ENCODE data around the gene SRCAP.

SRCAP gene

DNA sequence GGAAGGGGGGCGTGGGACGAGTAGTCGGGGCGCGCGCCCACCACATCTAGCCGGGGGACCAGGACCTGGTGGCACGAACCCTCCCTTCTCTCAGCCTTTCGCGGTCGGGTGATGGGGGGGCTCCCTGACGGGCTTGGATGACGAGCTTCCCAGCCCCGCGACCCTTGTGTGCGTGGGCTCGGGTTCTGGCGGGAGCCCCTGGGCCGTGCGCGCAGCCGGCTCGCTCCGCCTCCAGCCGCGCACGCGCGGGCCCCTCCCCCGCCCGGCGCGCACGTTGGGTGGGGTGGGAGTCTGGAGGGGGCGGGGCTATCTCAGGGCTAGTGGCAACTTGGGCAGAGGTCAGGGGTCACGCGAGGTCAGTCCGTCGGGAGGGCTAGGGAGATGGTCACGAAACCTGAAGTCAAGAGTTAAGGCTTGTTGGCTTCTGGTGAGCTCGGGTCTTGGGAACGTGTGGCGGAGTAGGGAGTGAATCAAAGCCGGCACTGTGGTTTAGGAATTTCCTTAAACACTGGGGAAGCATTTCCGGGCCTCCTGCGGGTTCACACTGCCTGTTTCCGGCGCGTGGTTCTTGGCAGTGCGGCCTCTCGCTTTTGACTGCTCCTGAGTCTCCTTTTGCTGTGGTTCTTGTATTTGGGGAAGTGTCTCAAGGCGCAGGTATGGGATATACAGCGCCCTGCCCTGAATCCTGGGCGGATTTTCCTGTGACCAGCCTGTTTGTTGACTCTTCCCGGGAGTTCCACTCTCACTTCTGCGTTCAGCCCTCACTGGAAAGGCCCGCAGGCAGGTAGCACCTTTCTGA, at the start of gene SRCAP:
Gene SRCAP (plus strand): TSS at position 356 of the 799 bp plus-strand sequence. CDS start 1,654 bp downstream, outside the sequence.
- DNase-seq (ENCODE audit: extremely low read depth in 1 of 2, low read depth in 1 of 2), result peak; percentile 79 to 84

DNA sequence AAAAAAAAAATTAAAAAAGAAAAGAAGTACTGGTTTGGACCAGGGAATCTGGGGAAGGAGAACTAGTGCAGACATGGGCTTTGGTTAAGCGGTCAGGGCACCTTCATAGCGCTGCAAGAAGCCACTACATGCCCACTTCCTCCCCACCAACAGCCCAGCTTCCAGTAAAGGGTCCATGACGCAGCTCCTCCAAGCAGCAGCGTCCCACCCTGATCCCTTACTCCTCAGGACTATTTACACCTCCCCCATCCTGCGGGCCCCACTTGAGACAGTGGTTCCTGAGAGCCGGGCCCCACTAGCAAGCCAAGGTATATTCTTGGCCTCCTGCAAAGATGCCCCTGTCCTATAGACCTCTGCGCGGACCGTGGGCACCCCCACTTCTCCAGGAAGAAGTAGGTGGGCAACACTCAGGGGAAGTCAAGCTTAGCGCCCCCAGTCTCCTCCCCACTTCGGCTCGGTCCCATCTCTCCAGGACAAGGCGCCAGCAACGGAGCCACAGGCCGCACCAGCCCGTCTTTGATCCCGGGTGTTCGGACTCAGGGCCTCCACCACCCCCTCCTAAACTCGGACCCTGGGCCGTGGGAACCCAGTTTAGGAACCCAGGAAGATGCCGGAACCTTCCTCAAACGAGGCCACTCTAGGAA, 49.1 kb upstream of the SRCAP start:
- DNase-seq (ENCODE audit: extremely low read depth in 1 of 2, low read depth in 1 of 2), result peak in 1 of 2 donors; percentile 39

GRCh38 chr16:30650369-30651123, 48.4 kb upstream of the SRCAP start, which contains the start of gene PRR14:
Gene PRR14 (plus strand): TSS chr16:30650960. CDS start chr16:30651646, 686 bp downstream.
- DNase-seq (ENCODE audit: extremely low read depth in 1 of 2, low read depth in 1 of 2), result peak; percentile 96 to 99

- peak; percentile 60 to 70 for DNase-seq (ENCODE audit: extremely low read depth in 1 of 2, low read depth in 1 of 2)
Observed at GRCh38 chr16:30651124-30652004, 47.6 kb upstream of the SRCAP start.

GRCh38 chr16:30652005-30652296, 47.0 kb upstream of the SRCAP start:
- DNase-seq (ENCODE audit: extremely low read depth in 1 of 2, low read depth in 1 of 2), result no peak

DNA sequence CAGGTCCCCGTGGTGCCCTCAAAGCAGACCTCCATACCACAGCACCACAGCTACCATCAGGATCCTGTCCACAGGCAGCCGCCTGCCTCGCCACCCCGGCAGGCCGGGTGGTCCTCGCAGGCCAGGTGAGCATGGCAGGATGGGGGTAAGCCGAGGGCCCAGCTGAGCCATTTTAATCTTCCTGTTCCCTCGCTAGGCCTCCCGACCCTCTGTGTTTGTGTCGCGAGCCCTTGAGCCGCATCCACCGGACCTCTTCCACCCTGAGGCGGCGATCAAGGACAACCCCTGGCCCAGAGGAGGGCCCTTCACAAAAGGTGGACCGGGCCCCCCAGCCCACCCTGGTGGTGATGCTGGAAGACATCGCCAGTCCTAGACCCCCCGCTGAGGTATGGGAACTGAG, 46.3 kb upstream of the SRCAP start:
- DNase-seq (ENCODE audit: extremely low read depth in 1 of 2, low read depth in 1 of 2), result no peak

DNA sequence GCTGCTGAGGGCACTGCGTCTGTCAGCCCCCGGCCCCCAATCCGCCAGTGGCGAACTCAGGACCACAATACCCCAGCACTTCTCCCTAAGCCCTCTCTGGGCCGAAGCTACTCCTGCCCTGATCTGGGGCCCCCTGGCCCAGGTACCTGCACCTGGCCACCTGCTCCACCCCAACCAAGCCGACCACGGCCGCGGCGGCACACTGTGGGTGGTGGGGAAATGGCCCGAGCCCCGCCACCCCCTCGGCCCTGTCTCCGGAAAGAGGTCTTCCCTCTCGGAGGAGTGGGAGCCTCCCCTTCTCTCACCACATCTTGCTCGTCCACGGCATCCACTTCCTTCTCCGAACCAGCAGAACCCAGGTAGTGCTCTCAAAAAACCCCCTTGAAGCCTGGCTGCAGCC, 44.1 kb upstream of the SRCAP start:
- DNase-seq (ENCODE audit: extremely low read depth in 1 of 2, low read depth in 1 of 2), result no peak

DNA sequence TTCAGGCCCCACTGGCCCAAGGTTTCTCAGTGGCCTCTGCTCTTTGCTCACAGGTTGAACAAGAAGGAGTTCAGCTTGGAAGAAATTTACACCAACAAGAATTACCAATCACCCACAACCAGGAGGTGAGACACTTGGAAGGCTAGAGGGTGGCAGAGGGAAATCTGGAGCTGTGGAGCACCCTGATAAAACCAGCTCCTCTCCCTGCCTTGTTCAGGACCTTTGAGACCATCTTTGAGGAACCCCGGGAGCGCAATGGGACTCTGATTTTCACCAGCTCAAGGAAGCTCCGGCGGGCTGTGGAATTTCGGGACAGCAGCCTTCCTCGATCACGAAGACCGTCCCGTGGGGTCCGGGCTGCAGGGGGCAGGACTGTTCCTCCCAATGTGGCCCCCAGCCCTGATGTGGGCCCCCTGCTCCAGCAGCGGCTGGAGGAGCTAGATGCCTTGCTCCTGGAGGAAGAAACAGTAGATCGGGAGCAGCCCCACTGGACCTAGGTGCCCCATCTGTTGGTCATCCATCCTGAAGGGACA, 43.1 kb upstream of the SRCAP start:
- DNase-seq (ENCODE audit: extremely low read depth in 1 of 2, low read depth in 1 of 2), result no peak

DNA sequence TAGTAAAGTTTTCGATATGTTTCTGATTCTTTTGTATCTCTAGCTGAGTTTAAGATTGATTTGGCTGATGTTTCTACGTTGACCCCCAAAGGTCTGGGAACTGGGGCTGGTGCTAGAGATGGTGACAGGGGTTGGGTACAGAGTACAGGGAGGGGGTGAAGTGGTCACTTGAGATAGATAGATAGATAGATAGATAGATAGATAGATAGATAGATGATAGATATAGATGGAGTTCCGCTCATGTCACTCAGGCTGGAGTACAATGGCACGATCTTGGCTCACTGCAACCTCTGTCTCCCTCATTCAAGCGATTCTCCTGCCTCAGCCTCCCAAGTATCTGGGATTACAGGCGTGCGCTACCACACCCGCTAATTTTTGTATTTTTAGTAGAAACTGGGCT, 42.6 kb upstream of the SRCAP start:
- DNase-seq (ENCODE audit: extremely low read depth in 1 of 2, low read depth in 1 of 2), result no peak

- no peak for DNase-seq (ENCODE audit: extremely low read depth in 1 of 2, low read depth in 1 of 2)
Observed at GRCh38 chr16:30656974-30657865, 41.8 kb upstream of the SRCAP start.

DNA sequence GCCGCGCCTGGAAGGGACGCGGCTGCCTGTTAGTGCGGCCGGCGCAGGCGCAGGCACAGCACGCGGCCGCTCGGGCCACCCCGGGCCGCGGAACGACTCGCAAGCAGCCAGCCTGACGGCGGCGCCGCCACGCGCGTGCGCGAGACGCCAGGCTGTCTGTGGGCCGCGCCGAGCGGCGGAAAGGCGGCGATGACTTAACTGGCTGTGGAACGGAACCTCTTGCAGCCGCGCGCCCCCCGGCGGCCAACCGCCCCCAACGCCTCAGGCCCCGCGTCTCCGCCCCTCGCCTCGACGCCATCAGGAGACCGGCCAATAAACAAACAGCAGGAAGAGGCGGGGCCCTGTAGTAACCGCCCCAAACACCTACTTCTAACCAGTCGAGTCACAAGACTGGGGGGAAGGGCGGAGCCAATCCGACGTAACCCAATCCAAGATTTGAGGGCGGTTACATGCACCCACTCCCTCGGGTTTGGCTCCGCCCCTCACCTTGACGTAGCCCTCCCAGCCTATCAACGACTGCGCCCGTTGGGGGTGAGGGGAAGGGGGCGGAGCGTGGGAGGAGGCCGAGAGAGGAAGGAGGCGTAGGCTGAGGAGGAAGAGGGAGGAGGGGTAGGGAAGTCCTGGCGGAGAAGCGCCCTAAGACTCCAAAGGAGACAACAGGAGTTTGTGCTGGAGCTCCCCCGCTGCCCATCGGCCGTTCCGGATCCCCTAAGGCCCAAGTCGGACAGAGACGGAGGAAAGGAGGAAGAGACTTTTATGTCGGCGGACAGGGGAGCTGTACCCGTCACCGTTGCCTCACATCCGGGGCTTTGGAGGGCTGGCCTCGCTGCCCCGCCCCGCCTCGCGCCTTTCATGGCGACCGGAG, 40.9 kb upstream of the SRCAP start, which contains the start of gene FBRS:
Gene FBRS (plus strand): TSS at position 566 of the 865 bp plus-strand sequence. CDS start 1,088 bp downstream, outside the sequence.
- peak; percentile 99 to 100 for DNase-seq (ENCODE audit: extremely low read depth in 1 of 2, low read depth in 1 of 2)

DNA sequence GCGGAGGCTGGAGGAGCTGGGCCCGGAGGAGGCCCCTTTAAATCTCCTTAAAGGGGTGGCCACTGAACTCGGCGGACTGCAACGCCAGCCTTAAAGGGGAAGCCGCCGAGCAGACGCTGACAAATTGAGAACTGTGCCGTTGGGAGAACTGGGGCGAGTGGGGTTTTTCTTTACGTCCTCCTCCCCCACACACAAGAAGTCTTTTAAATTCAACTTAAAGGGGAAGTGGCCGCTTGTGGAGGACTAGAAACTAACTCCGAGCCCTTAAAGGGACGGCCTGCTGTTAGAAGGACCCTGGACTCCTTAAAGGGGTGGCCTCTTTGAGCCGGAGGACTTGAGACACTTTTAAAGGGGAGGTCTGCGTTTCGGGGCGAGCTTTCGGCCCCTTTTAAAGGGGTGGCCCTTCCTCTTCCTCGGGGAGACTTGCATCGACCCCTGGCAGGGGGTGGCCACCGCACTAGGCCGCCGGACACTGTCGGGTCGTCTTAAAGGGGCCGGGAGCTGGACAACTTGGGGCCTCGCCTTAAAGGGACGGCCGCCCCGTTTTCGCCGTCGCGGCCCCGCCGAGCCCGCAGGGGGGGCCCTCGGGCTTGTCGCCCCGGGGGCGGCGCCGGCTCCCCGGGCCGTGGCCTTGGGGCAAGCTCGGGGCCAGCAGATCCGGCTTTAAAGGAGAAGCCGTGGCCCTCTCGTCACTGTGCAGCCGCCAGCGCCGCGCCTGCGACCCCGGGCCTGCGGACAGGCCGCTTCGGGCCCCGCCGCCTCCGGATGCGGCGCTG, 40.1 kb upstream of the SRCAP start:
- peak in 1 of 2 donors; percentile 92 for DNase-seq (ENCODE audit: extremely low read depth in 1 of 2, low read depth in 1 of 2)

- peak; percentile 25 to 34 for DNase-seq (ENCODE audit: extremely low read depth in 1 of 2, low read depth in 1 of 2)
Observed at GRCh38 chr16:30659507-30660423, 39.2 kb upstream of the SRCAP start.

DNA sequence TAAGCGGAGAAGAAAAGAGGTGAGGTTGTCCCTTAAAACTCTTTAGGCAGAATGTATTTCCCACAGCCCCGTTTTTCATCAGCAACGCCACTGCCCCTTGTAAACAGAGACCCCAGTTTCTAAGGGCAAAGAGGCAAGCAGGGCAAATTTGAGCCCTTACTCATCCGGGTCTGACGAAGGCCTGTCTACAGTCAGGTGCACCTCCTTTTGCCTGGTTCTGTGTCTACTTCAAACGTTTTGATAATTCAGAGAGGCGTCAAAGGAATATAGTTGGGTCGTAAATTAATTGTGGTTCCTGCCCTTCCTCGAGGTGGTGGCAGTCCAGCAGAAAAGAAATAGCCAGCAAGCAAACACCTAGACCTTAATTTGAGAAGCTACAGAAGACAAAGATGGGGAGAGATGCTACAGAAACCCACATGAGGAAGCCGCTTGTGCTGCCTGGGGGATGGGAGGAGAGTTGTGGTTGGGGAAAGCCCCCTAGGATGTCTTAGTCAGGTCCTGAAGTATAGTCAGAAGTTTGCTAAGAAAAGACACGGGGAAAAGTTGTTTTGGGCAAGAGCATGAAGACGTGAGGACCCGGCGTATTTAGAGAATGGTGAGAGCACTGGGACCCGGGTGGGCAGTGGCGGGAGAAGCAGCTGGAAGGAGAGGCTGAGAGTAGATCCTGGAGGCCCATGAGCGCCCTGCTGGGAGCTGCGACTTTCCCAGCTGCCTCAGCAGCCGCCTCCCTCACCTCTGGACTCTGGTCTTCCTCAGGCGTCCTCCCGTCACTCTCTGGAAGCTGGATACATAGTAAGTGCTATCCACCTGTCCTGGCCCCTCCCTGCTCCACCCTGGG, 38.3 kb upstream of the SRCAP start:
- peak; percentile 54 to 82 for DNase-seq (ENCODE audit: extremely low read depth in 1 of 2, low read depth in 1 of 2)

DNA sequence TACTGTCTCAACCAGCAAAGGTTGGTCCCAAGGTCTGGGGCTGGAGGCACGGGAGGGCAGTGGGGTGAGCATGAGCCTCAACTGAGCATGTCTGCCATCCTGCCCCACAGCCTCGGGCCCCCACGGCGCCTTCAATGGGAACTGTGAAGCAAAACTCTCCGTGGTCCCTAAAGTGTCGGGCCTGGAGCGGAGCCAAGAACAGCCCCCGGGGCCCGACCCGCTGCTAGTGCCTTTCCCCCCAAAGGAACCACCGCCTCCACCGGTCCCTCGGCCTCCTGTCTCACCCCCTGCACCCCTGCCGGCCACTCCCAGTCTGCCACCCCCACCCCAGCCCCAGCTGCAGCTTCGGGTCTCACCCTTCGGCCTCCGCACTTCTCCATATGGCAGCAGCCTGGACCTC, 36.5 kb upstream of the SRCAP start:
- DNase-seq (ENCODE audit: extremely low read depth in 1 of 2, low read depth in 1 of 2), result no peak

GRCh38 chr16:30663038-30663437, 35.9 kb upstream of the SRCAP start:
- DNase-seq (ENCODE audit: extremely low read depth in 1 of 2, low read depth in 1 of 2), result no peak
